ENCODE measurements around the gene CMTR1.
A peak's percentile ranks its signal among the peaks of the same experiment; 100 is the strongest.

Gene CMTR1

GRCh38 chr6:37507690-37508421 lies 74.8 kb downstream of the CMTR1 start:
- DNase-seq (ENCODE audit: insufficient read length, low spot score) (no peak), FAIRE-seq (peak; percentile 48)

- FAIRE-seq (no peak), DNase-seq (ENCODE audit: insufficient read length, low spot score) (no peak)
Observed at GRCh38 chr6:37511201-37511600, 78.2 kb downstream of the CMTR1 start.

GRCh38 chr6:37511910-37512399 lies 78.9 kb downstream of the CMTR1 start:
- DNase-seq (ENCODE audit: insufficient read length, low spot score) (no peak), FAIRE-seq (no peak)

GRCh38 chr6:37512400-37513011 lies 79.5 kb downstream of the CMTR1 start:
- FAIRE-seq (no peak), DNase-seq (ENCODE audit: insufficient read length, low spot score) (no peak)

- no peak for FAIRE-seq
- no peak for DNase-seq (ENCODE audit: insufficient read length, low spot score)
Observed at GRCh38 chr6:37513155-37513554, 80.1 kb downstream of the CMTR1 start.

GRCh38 chr6:37513576-37513975 lies 80.6 kb downstream of the CMTR1 start:
- no peak for FAIRE-seq
- no peak for DNase-seq (ENCODE audit: insufficient read length, low spot score)

GRCh38 chr6:37514321-37514771 lies 81.3 kb downstream of the CMTR1 start:
- peak; percentile 67 for FAIRE-seq
- DNase-seq (ENCODE audit: insufficient read length, low spot score) = no peak

GRCh38 chr6:37514837-37515236 lies 81.8 kb downstream of the CMTR1 start:
- no peak for DNase-seq (ENCODE audit: insufficient read length, low spot score)
- FAIRE-seq = no peak

GRCh38 chr6:37515712-37516075 lies 82.7 kb downstream of the CMTR1 start:
- DNase-seq (ENCODE audit: insufficient read length, low spot score) = no peak
- FAIRE-seq = no peak

- FAIRE-seq = peak; percentile 4
- no peak for DNase-seq (ENCODE audit: insufficient read length, low spot score)
Observed at GRCh38 chr6:37516076-37516919, 83.3 kb downstream of the CMTR1 start.

- FAIRE-seq (no peak), DNase-seq (ENCODE audit: insufficient read length, low spot score) (no peak)
Observed at GRCh38 chr6:37516920-37517405, 83.9 kb downstream of the CMTR1 start.

- DNase-seq (ENCODE audit: insufficient read length, low spot score) (no peak), FAIRE-seq (no peak)
Observed at GRCh38 chr6:37517411-37517812, 84.4 kb downstream of the CMTR1 start.

GRCh38 chr6:37518116-37518515 lies 85.1 kb downstream of the CMTR1 start:
- DNase-seq (ENCODE audit: insufficient read length, low spot score) (no peak), FAIRE-seq (no peak)

- FAIRE-seq (no peak), DNase-seq (ENCODE audit: insufficient read length, low spot score) (no peak)
Observed at GRCh38 chr6:37519461-37519860, 86.4 kb downstream of the CMTR1 start.

GRCh38 chr6:37520926-37521325 lies 87.9 kb downstream of the CMTR1 start:
- FAIRE-seq = no peak

GRCh38 chr6:37521674-37522073 lies 88.7 kb downstream of the CMTR1 start:
- DNase-seq (ENCODE audit: insufficient read length, low spot score) (no peak), FAIRE-seq (no peak)

More at GRCh38 chr6:37520926-37521325, 87.9 kb downstream of the CMTR1 start:
- no peak for DNase-seq (ENCODE audit: insufficient read length, low spot score)

GRCh38 chr6:37522836-37523235 lies 89.8 kb downstream of the CMTR1 start:
- FAIRE-seq = no peak
- DNase-seq (ENCODE audit: insufficient read length, low spot score) = no peak

GRCh38 chr6:37523412-37523811 lies 90.4 kb downstream of the CMTR1 start:
- no peak for DNase-seq (ENCODE audit: insufficient read length, low spot score)
- FAIRE-seq = no peak

- DNase-seq (ENCODE audit: insufficient read length, low spot score) = peak; percentile 39
- peak; percentile 96 for FAIRE-seq
Observed at GRCh38 chr6:37524025-37524969, 91.3 kb downstream of the CMTR1 start.

GRCh38 chr6:37524970-37525318 lies 91.9 kb downstream of the CMTR1 start:
- FAIRE-seq = no peak
- DNase-seq (ENCODE audit: insufficient read length, low spot score) = no peak

All from HTR-8/SVneo (cell line).